GM12874 (cell line): Measurements from ENCODE around the gene PIP4K2C.
A peak's percentile ranks its signal among the peaks of the same experiment; 100 is the strongest.

ENCODE experiments used
- TF ChIP-seq, protein P1 (sequence below): IDR thresholded peaks from 2 replicates; pipeline ENCODE4 v1.5.1; 2011; ENCODE audit warnings: low read depth, mild to moderate bottlenecking, control low read depth, low read length, moderate library complexity; ENCODE audit not compliant: insufficient read depth

PIP4K2C gene

DNA sequence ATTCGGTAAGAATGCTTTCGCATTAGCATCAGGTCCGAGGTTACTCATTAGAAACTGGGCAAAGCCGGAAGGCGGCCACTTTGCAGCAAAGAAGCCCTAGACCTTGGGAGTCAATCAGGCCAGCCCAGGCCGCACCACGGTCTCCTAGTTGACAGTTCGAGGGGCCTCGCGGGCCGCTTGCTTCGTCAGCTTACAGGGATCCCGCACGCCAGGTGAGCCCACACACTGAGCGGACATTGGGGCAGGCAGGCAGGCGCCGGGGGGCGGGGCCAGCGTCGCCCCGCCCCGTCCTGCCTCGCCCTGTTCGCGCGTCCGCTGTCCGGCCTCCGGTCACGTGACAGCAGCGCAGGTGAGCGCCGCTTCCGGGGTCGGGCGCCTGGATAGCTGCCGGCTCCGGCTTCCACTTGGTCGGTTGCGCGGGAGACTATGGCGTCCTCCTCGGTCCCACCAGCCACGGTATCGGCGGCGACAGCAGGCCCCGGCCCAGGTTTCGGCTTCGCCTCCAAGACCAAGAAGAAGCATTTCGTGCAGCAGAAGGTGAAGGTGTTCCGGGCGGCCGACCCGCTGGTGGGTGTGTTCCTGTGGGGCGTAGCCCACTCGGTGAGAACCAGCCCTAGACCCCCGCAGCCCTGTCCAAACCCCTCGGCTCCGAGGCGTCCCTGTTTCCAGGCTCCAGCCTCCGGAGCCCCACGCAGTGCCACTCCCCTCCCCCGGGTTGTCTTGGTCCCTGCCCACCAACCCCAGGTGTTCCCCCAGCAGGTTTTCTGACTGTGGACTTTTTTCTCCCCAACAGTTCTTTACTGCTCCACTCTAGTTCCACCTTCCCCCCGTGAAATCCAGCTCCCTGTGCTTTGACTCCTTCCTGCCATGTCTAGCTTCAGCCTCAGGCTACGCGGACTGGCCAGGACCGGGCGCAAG lies at the start of gene PIP4K2C:
TSS of gene PIP4K2C (plus strand) at position 329 of the 918 bp plus-strand sequence. CDS start at position 427, 98 bp downstream.
- TF ChIP-seq, protein P1, sequence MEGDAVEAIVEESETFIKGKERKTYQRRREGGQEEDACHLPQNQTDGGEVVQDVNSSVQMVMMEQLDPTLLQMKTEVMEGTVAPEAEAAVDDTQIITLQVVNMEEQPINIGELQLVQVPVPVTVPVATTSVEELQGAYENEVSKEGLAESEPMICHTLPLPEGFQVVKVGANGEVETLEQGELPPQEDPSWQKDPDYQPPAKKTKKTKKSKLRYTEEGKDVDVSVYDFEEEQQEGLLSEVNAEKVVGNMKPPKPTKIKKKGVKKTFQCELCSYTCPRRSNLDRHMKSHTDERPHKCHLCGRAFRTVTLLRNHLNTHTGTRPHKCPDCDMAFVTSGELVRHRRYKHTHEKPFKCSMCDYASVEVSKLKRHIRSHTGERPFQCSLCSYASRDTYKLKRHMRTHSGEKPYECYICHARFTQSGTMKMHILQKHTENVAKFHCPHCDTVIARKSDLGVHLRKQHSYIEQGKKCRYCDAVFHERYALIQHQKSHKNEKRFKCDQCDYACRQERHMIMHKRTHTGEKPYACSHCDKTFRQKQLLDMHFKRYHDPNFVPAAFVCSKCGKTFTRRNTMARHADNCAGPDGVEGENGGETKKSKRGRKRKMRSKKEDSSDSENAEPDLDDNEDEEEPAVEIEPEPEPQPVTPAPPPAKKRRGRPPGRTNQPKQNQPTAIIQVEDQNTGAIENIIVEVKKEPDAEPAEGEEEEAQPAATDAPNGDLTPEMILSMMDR = no peak

DNA sequence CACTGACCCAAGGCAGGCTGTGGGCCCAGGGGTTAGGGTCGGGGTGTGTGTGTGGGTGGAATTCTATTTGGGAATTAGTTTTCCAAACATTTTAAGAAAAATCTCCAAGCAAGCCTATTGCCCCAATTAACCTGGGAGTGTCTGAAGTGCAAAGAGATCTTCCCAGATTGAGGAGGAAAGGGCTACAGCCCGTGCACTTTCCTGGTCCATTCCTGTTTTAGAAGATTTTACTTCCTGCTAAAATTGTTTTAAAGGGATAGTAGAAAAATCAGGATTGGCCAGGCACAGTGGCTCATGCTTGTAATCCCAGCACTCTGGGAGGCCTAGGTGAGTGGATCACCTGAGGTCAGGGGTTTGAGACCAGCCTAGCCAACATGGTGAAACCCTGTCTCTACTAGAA lies 49.3 kb upstream of the PIP4K2C start:
- TF ChIP-seq, protein P1 = no peak

DNA sequence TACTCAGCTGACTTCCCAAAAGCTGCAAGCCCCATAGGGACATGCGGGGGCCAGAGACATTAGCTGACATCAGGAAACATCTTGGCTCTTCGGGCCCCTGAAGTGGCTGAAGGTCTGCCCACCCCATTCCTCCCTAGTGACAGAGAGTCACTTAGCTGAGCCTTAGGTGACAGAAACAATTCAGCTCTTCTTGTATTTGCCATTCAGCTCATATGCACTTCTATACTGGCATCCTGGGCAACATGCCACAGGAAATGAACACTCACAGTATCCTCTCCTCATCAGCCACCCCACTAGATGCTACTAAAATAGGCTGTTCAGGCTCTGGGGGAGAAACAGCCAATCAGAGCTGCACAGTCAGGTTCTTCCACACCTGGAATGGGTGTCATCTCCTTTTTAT lies 47.4 kb upstream of the PIP4K2C start:
- TF ChIP-seq, protein P1 = no peak

- TF ChIP-seq, protein P1 = no peak
Observed at GRCh38 chr12:57545809-57546437, 45.1 kb upstream of the PIP4K2C start.

DNA sequence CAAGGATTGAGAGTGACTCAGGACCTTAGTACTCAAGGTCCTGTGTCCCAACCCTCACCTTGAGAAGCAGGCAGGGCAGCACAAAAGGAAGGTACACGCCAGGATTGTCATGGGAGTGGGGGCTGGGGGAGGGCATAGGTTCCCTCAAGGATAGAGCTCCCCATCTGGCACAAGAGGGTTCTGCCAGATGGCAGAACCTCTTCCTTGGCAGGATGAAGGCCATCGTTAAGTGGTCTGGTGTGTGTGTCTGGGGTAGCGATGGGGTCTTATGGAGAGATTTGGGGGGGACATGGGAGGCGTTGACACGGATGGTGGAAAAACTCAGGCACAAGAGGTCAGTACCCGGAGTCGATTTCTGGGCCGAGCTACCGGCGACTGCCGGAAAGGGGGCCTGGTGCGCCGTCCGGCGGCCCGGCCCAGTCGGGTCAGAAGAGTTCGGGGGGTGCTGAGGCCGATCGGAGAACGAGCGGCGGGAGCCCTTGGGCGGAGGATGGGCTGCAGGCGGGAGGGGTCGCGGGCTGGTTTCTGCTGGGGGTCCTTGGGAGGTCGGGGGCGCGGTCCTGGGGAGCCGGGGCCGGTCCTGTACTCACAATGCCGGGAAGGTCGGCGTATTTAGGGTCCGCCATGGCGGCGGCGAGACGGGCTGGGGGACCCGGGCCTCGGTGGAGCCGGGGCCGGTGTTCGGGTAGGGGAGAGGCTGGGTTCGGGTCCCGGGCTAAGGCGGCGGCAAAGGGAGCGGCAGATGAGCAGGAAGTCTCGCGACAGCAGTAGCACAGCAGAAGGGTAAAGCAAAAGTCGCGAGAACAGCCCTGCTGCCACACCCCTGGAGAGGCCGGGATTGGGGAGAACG lies 44.3 kb upstream of the PIP4K2C start, which contains the start of gene DCTN2:
TSS of gene DCTN2 (minus strand) at position 755 of the 850 bp plus-strand sequence. CDS start at position 626, 129 bp downstream.
- TF ChIP-seq, protein P1 = 0 out of 2 replicates have a peak, but pooled peaks have one; percentile 16

DNA sequence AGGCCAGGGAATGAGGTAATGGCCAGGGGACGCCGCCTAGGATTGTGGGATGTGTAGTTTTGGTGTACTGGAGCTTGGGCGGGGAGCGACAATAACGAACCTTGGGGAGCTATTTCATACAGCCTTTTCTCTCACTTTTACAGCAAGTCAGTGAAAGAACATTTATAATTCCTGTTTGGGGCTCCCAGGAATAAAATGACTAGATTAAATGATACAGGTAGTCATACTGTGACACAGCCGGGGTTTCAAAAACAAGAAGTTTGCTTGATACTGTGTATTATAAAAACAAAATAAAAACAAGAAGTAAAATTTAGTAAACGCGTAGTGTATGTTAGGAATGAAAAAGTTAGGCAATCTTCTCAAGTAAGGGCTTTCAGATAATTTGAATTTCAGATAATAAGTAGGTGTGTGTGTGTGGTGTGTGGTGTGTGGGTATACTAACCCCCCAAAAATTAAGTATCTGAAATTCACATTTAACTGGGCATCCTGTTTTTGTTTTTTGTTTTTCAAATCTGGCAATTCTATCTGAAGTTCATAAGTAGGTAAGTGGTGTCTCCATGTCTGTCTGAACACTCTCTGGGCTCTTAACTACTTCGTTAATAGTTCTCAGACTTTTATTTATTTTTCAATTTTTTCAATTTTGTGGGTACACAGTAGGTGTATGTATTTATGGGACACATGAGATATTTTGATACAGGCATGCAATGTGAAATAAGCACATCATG lies 43.5 kb upstream of the PIP4K2C start:
- TF ChIP-seq, protein P1 = no peak
